Colonic mucosa (tissue), 4 donors: ENCODE measurements around the gene SLC5A6. TPM values are rescaled to one million over a fixed set of nuclear protein-coding genes. Genes with fewer than 3 reads are reported as not detected.

Experiments
- DNase-seq: peaks from one replicate; pipeline ENCODE4 v3.0.0-alpha.2; 2020
- H3K27ac ChIP-seq: fragments of 200-600 bp; one replicate; pipeline ENCODE4 v1.8.0; 2021
- H3K27me3 ChIP-seq: fragments of 200-600 bp; one replicate; pipeline ENCODE4 v1.8.0; 2021
- H3K36me3 ChIP-seq: fragments of 200-600 bp; one replicate; pipeline ENCODE4 v1.8.0; 2021
- H3K4me1 ChIP-seq: fragments of 200-600 bp; one replicate; pipeline ENCODE4 v1.8.0; 2021; ENCODE audit warnings: mild to moderate bottlenecking
- H3K4me3 ChIP-seq: fragments of 200-600 bp; one replicate; pipeline ENCODE4 v1.8.0; 2021
- H3K9ac ChIP-seq, 2 donors: one replicate each; pipeline ENCODE4 v1.7.0; 2013; ENCODE audit warnings: control low read depth in 2 of 2, low read depth in 2 of 2, low read length in 2 of 2
- H3K9me3 ChIP-seq: fragments of 200-600 bp; one replicate; pipeline ENCODE4 v1.8.0; 2021
- intact Hi-C: fragments of 100-400 bp; cut with DNase I; formaldehyde crosslinking; loops from one replicate; pipeline ENCODE4 v1.14.1; 2022
- total RNA-seq, 2 donors: library from RNA; stranded (reverse); fragmentation: NEBNext Ultra II Directional in 1 of 2; extraction: Animal tissue kit (Norgen Biotek cat#: 25700) in 1 of 2; gene quantifications; one replicate each; pipeline ENCODE4 v1.2.1, GENCODE V29; 2021
- TF ChIP-seq, protein P1 (sequence below): fragments of 200-600 bp; IDR thresholded peaks from one replicate; pipeline ENCODE4 v1.8.0; 2022; ENCODE audit warnings: antibody characterized with exemption, mild to moderate bottlenecking
- donor health status: healthy.
- donor health status: DM: no; HTN: no; CAD: no.
- donor health status: DM: no; HTN: no; CAD: no.

The SLC5A6 gene
- total RNA-seq, result 10 to 100 TPM; 19.4 to 57.5 TPM

DNA sequence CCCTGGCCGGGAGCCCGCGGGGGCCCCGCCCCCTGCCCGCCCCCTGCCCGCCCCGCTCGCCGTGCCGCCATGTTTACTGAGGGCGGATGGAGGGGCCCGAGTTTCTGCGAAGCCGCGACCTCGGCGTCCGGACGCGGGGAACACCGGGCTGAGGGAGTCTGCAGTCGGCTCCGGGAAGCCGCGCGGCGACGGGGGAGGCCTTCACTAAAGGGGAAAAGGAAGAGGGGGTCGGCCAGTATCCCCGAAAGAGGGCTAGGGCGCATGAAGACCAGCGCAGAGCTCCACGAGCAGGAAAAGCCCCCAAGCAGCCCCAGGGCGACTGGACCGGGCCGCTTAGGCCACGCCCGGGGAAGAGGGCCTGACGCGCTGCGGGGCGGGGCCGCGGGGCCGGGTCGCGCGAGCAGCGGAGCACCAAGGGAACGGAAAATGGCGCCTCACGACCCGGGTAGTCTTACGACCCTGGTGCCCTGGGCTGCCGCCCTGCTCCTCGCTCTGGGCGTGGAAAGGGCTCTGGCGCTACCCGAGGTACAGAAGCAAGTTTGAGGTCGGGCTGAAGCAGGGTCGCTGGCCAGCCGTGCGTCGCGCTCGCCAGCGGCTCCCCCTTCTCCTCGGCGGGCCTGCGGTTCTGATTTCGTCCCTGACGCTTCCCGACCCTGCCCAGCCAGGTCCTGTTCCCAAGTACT, at the start of gene SLC5A6, which contains the start of gene ATRAID:
Gene SLC5A6 (minus strand): TSS at position 326 of the 683 bp plus-strand sequence. CDS start 4,618 bp downstream, outside the sequence.
Gene ATRAID (plus strand): TSS at position 99 of the 683 bp plus-strand sequence. CDS start 328 bp downstream, at position 427.
- peaks cover 4% of the 10 kb centered on the region for H3K4me1 ChIP-seq
- intact Hi-C loops, result no loop called here

DNA sequence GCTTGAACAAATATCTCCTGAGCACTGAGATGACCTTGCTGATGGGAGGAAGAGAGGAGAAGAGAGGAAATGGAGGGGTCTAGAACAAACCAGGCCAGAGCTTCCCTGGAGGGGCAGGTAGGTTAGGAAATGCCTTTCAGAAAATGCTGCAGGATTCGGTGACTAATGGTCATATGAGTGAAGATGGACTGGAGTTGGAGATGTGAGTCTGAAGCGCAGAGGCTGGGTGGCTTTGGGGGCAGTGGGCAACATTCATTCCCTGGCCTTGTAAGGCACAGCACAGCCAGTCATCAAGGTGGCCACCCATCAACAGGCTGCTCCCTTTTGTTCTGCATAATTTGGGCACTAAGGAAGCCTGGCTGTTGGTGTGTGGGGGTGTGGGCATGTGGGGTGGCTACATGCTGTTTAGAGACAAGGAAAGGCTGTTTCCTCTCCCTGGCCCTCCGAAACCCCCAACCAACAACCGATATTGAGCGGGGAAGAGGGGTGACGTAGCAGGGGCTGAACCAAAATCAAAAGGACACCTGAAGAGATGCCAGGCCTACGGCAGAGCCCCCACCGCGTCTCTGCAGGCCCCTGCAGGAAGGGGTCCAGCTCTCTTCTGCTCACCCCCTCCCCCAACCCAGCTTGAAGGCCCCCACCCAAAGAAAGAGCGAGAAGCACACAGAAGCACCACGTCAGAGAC, 49.3 kb upstream of the SLC5A6 start:
- Histone ChIP-seq H3K27ac (no peak overlapping the region), H3K9ac (no peak overlapping the region), H3K9me3 (no peaks in the 10 kb centered on the region), H3K27me3 (peaks cover 52% of the 10 kb centered on the region), H3K36me3 (no peaks in the 10 kb centered on the region), H3K4me3 (no peak overlapping the region), H3K4me1 (peaks cover 7% of the 10 kb centered on the region)
- intact Hi-C loops, result no loop called here
- TF ChIP-seq, protein P1, sequence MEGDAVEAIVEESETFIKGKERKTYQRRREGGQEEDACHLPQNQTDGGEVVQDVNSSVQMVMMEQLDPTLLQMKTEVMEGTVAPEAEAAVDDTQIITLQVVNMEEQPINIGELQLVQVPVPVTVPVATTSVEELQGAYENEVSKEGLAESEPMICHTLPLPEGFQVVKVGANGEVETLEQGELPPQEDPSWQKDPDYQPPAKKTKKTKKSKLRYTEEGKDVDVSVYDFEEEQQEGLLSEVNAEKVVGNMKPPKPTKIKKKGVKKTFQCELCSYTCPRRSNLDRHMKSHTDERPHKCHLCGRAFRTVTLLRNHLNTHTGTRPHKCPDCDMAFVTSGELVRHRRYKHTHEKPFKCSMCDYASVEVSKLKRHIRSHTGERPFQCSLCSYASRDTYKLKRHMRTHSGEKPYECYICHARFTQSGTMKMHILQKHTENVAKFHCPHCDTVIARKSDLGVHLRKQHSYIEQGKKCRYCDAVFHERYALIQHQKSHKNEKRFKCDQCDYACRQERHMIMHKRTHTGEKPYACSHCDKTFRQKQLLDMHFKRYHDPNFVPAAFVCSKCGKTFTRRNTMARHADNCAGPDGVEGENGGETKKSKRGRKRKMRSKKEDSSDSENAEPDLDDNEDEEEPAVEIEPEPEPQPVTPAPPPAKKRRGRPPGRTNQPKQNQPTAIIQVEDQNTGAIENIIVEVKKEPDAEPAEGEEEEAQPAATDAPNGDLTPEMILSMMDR, result no peak
- DNase-seq, result no peak

More for the DNA sequence above, at the start of gene SLC5A6, which contains the start of gene ATRAID:
- H3K4me3 ChIP-seq, result peak within 1 kb of the TSS; percentile 79
- no peaks in the 10 kb centered on the region for H3K27me3 ChIP-seq
- peak within 1 kb of the TSS; percentile 68 to 98 for H3K9ac ChIP-seq
- no peaks in the 10 kb centered on the region for H3K36me3 ChIP-seq
- peak; percentile 91 for DNase-seq
- H3K9me3 ChIP-seq, result no peaks in the 10 kb centered on the region
- TF ChIP-seq, protein P1, result no peak
- H3K27ac ChIP-seq, result peak within 1 kb of the TSS; percentile 97

- no peaks in the 10 kb centered on the region for H3K36me3 ChIP-seq
- H3K4me1 ChIP-seq, result peaks cover 4% of the 10 kb centered on the region
- TF ChIP-seq, protein P1, result no peak
- H3K27ac ChIP-seq, result no peak overlapping the region
- H3K9me3 ChIP-seq, result no peaks in the 10 kb centered on the region
- H3K9ac ChIP-seq, result no peak overlapping the region
- intact Hi-C loops, result no loop called here
- H3K27me3 ChIP-seq, result peaks cover 23% of the 10 kb centered on the region
- H3K4me3 ChIP-seq, result no peak overlapping the region
- DNase-seq, result no peak
Measured at GRCh38 chr2:27258051-27258450, 46.0 kb upstream of the SLC5A6 start.

GRCh38 chr2:27256855-27257454, 44.9 kb upstream of the SLC5A6 start:
- intact Hi-C loops, result no loop called here
- TF ChIP-seq, protein P1, result no peak
- H3K9ac ChIP-seq, result no peak overlapping the region
- H3K4me1 ChIP-seq, result no peaks in the 10 kb centered on the region
- H3K9me3 ChIP-seq, result no peaks in the 10 kb centered on the region
- H3K27ac ChIP-seq, result no peak overlapping the region
- no peak for DNase-seq
- no peaks in the 10 kb centered on the region for H3K36me3 ChIP-seq
- no peak overlapping the region for H3K4me3 ChIP-seq
- peaks cover 12% of the 10 kb centered on the region for H3K27me3 ChIP-seq

DNA sequence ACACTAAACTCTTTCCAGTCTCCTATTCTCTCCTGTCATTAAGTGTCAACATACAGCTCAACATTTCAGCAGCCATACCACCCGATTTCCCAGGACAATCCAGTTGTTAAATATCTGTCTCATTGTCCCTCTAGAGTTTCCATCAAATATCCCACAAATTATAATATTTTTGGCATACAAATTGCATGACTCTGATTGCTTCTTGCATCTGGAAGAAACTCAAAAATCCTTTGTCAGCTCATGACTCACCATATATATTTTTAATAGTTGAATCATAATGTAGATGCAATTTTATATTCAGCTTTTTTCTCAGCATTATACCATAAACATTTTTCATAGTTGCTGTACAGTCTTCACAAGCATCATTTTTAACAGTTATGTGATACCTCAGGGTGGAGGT, 43.6 kb upstream of the SLC5A6 start:
- Histone ChIP-seq H3K4me3 (no peak overlapping the region), H3K9ac (no peak overlapping the region), H3K4me1 (no peaks in the 10 kb centered on the region), H3K9me3 (no peaks in the 10 kb centered on the region), H3K27me3 (no peaks in the 10 kb centered on the region), H3K36me3 (no peaks in the 10 kb centered on the region), H3K27ac (no peak overlapping the region)
- intact Hi-C loops, result no loop called here
- TF ChIP-seq, protein P1, result no peak
- DNase-seq, result no peak
